Ishikawa (cell line): ENCODE results near the gene EYA4.

Experiments used
- CEBPB ChIP-seq: IDR thresholded peaks from 2 replicates; pipeline ENCODE4 v1.6.1; 2012
- EGR1 ChIP-seq: IDR thresholded peaks from 2 replicates; pipeline ENCODE4 v1.6.1; 2012
- EP300 ChIP-seq: IDR thresholded peaks from 2 replicates; pipeline ENCODE4 v1.6.1; 2012; ENCODE audit warnings: borderline replicate concordance
- NFIC ChIP-seq: IDR thresholded peaks from 2 replicates; pipeline ENCODE4 v1.6.1; 2012
- RAD21 ChIP-seq: IDR thresholded peaks from 2 replicates; pipeline ENCODE4 v1.6.1; 2012; ENCODE audit warnings: low read depth
- REST ChIP-seq: IDR thresholded peaks from 2 replicates; pipeline ENCODE4 v1.6.1; 2012; ENCODE audit warnings: low read depth, mild to moderate bottlenecking
- TAF1 ChIP-seq: IDR thresholded peaks from 2 replicates; pipeline ENCODE4 v1.6.1; 2012; ENCODE audit warnings: low read depth, mild to moderate bottlenecking
- TCF12 ChIP-seq: IDR thresholded peaks from 2 replicates; pipeline ENCODE4 v1.6.1; 2012; ENCODE audit warnings: low read depth
- TEAD4 ChIP-seq: IDR thresholded peaks from 2 replicates; pipeline ENCODE4 v1.6.1; 2012
- USF1 ChIP-seq: IDR thresholded peaks from 2 replicates; pipeline ENCODE4 v1.6.1; 2012
- YY1 ChIP-seq: IDR thresholded peaks from 2 replicates; pipeline ENCODE4 v1.6.1; 2012; ENCODE audit warnings: low read depth

DNA sequence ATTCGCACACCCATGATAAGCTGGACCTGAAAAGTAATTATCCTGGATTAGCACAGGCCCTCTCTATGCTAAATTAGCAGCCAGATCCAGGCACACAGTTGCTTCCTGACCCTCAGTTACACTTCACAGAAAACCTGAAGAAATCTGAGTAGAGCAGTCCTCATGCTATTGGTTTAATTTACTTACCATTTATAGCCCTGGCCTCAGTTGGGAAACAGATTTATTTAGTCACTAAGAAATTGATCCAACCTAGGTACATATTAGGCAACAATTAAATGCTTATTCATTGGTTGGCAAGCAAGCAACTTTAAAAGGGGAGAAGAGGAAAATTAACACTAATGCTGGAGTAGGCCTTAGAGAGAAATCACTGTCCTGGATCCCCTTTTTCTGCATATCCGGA lies 15.6 kb upstream of the EYA4 start:
- no peak for TF ChIP-seq YY1
- no peak for TF ChIP-seq RAD21
- TF ChIP-seq EP300: no peak
- no peak for TF ChIP-seq NFIC
- TF ChIP-seq TAF1: no peak
- TF ChIP-seq EGR1: no peak
- TF ChIP-seq USF1: no peak
- TF ChIP-seq TCF12: no peak
- TF ChIP-seq REST: no peak
- TF ChIP-seq CEBPB: no peak
- no peak for TF ChIP-seq TEAD4
